Esophagus squamous epithelium (tissue), 5 donors: Measurements from ENCODE around the gene GOLGA5. TPM values are rescaled to one million over a fixed set of nuclear protein-coding genes. Genes with fewer than 3 reads are reported as not detected.
"Not testable (repeated sequence)": the region's sequence is repeated elsewhere in the genome, so short reads cannot be mapped to it uniquely, and the experiment has no call there.

Experiments
- DNase-seq: peaks from one replicate; lab custom pipeline; 2025; lab: John Stamatoyannopoulos, UW
- H3K27ac ChIP-seq, 4 donors: fragments of 200-600 bp; sonication (generic); one replicate each; pipeline ENCODE4 v1.5.1; 2016 to 2019; ENCODE audit warnings: mild to moderate bottlenecking in 1 of 4
- H3K27me3 ChIP-seq, 4 donors: fragments of 200-600 bp; sonication (generic); 1 replicate in 3 of 4; 2 replicates in 1 of 4; pipeline versions ENCODE4 v1.5.1 to v1.6.0; 2017 to 2021; ENCODE audit warnings: antibody characterized with exemption in 1 of 4
- H3K36me3 ChIP-seq, 3 donors: fragments of 200-600 bp; sonication (generic); one replicate each; pipeline ENCODE4 v1.5.1; 2016 to 2019
- H3K4me1 ChIP-seq, 3 donors: fragments of 200-600 bp; sonication (generic); one replicate each; pipeline ENCODE4 v1.5.1; 2017 to 2019
- H3K4me3 ChIP-seq, 4 donors: fragments of 200-600 bp; sonication (generic); 1 replicate in 3 of 4; 2 replicates in 1 of 4; pipeline ENCODE4 v1.5.1; 2016 to 2019; ENCODE audit warnings: mild to moderate bottlenecking in 2 of 4, moderate library complexity in 1 of 4
- H3K9me3 ChIP-seq, 3 donors: fragments of 200-600 bp; sonication (generic); one replicate each; pipeline ENCODE4 v1.5.1; 2016 to 2019
- POLR2A ChIP-seq, 4 donors: fragments of 450-650 bp; IDR thresholded peaks; one replicate each; pipeline ENCODE4 v1.6.1; 2017; ENCODE audit warnings: antibody characterized with exemption in 4 of 4, mild to moderate bottlenecking in 4 of 4, moderate library complexity in 3 of 4
- WGBS, 2 donors: methylation state at CpG; one replicate each; pipeline ENCODE4 v1.1.5; 2018; 5-methylcytosine and 5-hydroxymethylcytosine counted together
- intact Hi-C: fragments of 100-400 bp; cut with DNase I; formaldehyde crosslinking; loops from one replicate; pipeline ENCODE4 v1.15.0; 2022
- total RNA-seq, 4 donors: library from RNA; depleted of rRNA; stranded (reverse); fragments of >200 nt; gene quantifications; one replicate each; pipeline ENCODE4 v1.1.0, GENCODE V29; 2016
- TF ChIP-seq, protein P1 (sequence below), 6 experiments: fragments of 450-650 bp in 4 of 6; fragments of 200-600 bp in 2 of 6; sonication (generic) in 2 of 6; IDR thresholded peaks; one replicate each; pipeline ENCODE4 v1.5.1; 2016 to 2019; ENCODE audit warnings: antibody characterized with exemption in 6 of 6, mild to moderate bottlenecking in 4 of 6, moderate library complexity in 4 of 6
- donor health status: DM: yes; HTN: yes; CAD: no.

The GOLGA5 gene
- total RNA-seq, 4 donors from 2014 or later, result 23.2 to 37.2 (median 31.7) TPM

DNA sequence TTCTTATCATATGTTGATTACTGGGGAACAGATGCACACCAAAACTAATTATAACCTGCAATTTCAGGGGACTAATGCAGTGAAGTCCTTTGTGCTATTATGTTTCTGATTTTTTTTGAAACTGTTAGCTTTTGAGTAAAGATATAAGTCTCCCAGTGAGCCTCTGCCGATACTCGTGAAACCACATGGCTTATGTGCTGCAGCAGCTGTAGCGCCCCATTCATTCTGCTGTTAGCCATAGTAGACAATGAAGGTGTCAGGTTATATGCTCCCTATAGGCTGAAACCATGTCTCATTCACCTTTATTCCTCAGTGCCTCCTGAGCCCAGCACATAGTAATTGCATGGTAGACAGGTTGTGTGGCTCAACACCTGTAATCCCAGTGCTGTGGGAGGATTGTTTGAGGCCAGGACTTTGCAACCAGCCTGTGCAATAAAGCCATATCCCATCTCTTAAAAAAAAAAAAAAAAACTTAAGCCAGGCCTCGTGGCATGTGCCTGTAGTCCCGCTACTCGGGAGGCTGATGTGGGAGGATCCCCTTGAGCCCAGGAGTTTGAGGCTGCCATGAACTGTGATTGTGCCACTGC, 25.0 kb downstream of the GOLGA5 start:
- WGBS, 2 donors, result 93 to 95% methylated on average over 6 of the region's 6 CpGs
- intact Hi-C loops, result no loop called here
- H3K27ac ChIP-seq, result no peak overlapping the region
- DNase-seq, result no peak
- no peaks in the 10 kb centered on the region for H3K9me3 ChIP-seq
- H3K4me1 ChIP-seq, result no peaks in the 10 kb centered on the region
- no peaks in the 10 kb centered on the region for H3K27me3 ChIP-seq
- H3K4me3 ChIP-seq, result no peak overlapping the region
- H3K36me3 ChIP-seq, result peaks cover 12 to 100% (median 42%) of the 10 kb centered on the region in 3 donors
- TF ChIP-seq POLR2A (IDR thresholded peaks at IDR 0.05), result no peak
- TF ChIP-seq, protein P1, sequence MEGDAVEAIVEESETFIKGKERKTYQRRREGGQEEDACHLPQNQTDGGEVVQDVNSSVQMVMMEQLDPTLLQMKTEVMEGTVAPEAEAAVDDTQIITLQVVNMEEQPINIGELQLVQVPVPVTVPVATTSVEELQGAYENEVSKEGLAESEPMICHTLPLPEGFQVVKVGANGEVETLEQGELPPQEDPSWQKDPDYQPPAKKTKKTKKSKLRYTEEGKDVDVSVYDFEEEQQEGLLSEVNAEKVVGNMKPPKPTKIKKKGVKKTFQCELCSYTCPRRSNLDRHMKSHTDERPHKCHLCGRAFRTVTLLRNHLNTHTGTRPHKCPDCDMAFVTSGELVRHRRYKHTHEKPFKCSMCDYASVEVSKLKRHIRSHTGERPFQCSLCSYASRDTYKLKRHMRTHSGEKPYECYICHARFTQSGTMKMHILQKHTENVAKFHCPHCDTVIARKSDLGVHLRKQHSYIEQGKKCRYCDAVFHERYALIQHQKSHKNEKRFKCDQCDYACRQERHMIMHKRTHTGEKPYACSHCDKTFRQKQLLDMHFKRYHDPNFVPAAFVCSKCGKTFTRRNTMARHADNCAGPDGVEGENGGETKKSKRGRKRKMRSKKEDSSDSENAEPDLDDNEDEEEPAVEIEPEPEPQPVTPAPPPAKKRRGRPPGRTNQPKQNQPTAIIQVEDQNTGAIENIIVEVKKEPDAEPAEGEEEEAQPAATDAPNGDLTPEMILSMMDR (IDR thresholded peaks at IDR 0.05), result no peak

DNA sequence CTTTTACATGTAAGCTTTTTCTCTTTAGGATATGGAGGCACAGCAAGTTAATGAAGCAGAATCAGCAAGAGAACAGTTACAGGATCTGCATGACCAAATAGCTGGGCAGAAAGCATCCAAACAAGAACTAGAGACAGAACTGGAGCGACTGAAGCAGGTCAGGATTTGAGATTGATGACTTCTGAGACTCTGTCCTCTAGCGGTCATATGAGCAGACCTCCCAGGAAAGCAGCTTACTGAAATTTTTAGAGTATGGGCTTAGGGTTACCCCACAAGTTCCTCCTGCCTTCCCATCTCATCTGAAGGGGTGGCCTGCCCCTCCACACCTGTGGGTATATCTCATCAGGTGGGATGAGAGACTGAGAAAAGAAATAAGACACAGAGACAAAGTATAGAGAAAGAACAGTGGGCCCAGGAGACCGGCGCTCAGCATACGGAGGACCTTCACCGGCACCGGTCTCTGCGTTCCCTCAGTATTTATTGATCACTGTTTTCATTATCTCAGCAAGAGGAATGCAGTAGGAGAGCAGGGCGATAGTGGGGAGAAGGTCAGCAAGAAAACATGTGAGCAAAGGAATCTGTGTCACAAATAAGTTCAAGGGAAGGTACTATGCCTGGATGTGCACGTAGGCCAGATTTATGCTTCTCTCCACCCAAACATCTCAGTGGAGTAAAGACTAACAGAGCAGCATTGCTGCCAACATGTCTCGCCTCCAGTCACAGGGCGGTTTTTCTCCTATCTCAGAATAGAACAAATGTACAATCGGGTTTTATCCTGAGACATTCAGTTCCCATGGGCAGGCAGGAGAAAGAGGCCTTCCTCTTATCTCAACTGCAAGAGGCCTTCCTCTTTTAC, 25.8 kb downstream of the GOLGA5 start:
- intact Hi-C loops, H3K4me3 ChIP-seq, H3K27ac ChIP-seq, H3K27me3 ChIP-seq, H3K4me1 ChIP-seq, DNase-seq, H3K9me3 ChIP-seq: not testable (repeated sequence)
- WGBS, 2 donors, result 81 to 82% methylated on average over 10 to 13 of the region's 13 CpGs
- H3K36me3 ChIP-seq, result peaks cover 12 to 100% (median 40%) of the 10 kb centered on the region in 3 donors

DNA sequence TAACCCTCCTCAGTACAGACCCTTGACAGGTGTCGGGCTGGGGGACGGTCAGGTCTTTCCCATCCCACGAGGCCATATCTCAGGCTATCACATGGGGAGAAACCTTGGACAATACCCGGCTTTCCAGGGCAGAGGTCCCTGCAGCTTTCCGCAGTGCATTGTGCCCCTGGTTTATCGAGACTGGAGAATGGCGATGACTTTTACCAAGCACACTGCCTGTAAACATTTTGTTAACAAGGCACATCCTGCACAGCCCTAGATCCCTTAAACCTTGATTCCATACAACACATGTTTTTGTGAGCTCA, 26.4 kb downstream of the GOLGA5 start:
- H3K4me1 ChIP-seq, DNase-seq, H3K4me3 ChIP-seq, H3K9me3 ChIP-seq, intact Hi-C loops, H3K27ac ChIP-seq, H3K27me3 ChIP-seq: not testable (repeated sequence)
- peaks cover 17 to 100% (median 39%) of the 10 kb centered on the region in 3 donors for H3K36me3 ChIP-seq
- WGBS, 2 donors, result 93 to 94% methylated on average over 7 of the region's 7 CpGs

DNA sequence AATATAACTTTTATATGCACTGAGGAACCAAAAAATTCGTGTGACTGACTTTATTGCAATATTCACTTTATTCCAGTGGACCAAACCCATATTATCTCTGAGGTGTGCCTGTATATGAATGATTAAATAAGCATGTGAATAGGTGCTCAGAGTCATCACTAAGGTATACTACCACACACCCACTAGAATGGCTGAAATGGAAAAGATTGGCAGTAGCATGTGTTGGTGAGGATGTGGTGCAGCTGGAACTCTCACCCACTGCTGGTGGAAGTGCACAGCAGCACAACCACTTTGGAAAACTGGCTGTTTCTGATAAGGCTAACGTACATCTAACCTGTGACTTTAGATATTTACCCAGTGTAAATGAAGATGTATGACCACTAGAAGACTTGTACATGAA, 36.8 kb downstream of the GOLGA5 start:
- DNase-seq, result no peak
- H3K27me3 ChIP-seq, result no peaks in the 10 kb centered on the region
- no peak overlapping the region for H3K27ac ChIP-seq
- H3K4me3 ChIP-seq, result no peak overlapping the region
- intact Hi-C loops, result no loop called here
- 64 to 73% methylated on average over 2 of the region's 2 CpGs for whole genome bisulfite sequencing, 2 donors
- H3K36me3 ChIP-seq, result peaks cover 11 to 98% (median 29%) of the 10 kb centered on the region in 3 donors
- H3K4me1 ChIP-seq, result no peaks in the 10 kb centered on the region
- no peak for TF ChIP-seq POLR2A (IDR thresholded peaks at IDR 0.05)
- TF ChIP-seq, protein P1 (IDR thresholded peaks at IDR 0.05), result no peak
- H3K9me3 ChIP-seq, result no peaks in the 10 kb centered on the region

- H3K4me3 ChIP-seq, result no peak overlapping the region
- no peaks in the 10 kb centered on the region for H3K4me1 ChIP-seq
- WGBS, 2 donors, result 45 to 51% methylated on average over 7 of the region's 7 CpGs
- no peaks in the 10 kb centered on the region for H3K27me3 ChIP-seq
- intact Hi-C loops, result no loop called here
- DNase-seq, result no peak
- no peaks in the 10 kb centered on the region for H3K9me3 ChIP-seq
- peaks cover 7 to 98% (median 37%) of the 10 kb centered on the region in 3 donors for H3K36me3 ChIP-seq
- H3K27ac ChIP-seq, result no peak overlapping the region
- TF ChIP-seq, protein P1 (IDR thresholded peaks at IDR 0.05), result no peak
- TF ChIP-seq POLR2A (IDR thresholded peaks at IDR 0.05), result no peak
Measured at GRCh38 chr14:92832137-92832700, 38.1 kb downstream of the GOLGA5 start.

DNA sequence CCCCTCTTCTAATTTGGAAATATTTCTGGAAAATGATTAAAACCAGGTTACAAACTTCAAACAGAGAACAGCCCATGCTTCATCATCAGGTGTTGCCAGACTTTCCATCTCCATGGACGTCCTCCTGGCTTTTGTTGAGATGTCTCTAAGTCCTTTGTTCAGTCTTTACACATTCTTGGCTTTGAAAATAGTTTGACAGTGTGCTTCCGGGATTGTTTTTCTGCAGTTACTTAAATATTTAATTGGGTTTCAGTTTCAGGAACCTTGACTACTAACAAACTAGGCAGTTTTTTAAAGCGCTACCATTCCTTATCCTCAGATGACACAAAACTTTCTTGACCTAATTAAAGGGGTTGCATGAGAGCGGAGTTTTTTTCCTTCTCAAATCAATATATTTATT, 47.8 kb downstream of the GOLGA5 start:
- no peak overlapping the region for H3K27ac ChIP-seq
- H3K27me3 ChIP-seq, result no peaks in the 10 kb centered on the region
- H3K36me3 ChIP-seq, result peaks cover 0 to 61% (median 11%) of the 10 kb centered on the region in 3 donors
- no peak for DNase-seq
- WGBS, 2 donors, result 73 to 75% methylated on average over 4 of the region's 4 CpGs
- no peak overlapping the region for H3K4me3 ChIP-seq
- intact Hi-C loops, result no loop called here
- H3K9me3 ChIP-seq, result no peaks in the 10 kb centered on the region
- TF ChIP-seq POLR2A (IDR thresholded peaks at IDR 0.05), result no peak
- TF ChIP-seq, protein P1 (IDR thresholded peaks at IDR 0.05), result no peak
- H3K4me1 ChIP-seq, result peaks cover 0 to 7% (median 4%) of the 10 kb centered on the region in 3 donors
